ENCODE results near the gene IQCM. TPM values are rescaled to one million over a fixed set of nuclear protein-coding genes. Genes with fewer than 3 reads are reported as not detected.

The IQCM gene
- total RNA-seq, 1 donor from 2014 or later: not detected

- ATAC-seq (ENCODE audit: low read depth) (no peak), DNase-seq (no peak)
- Mint-ChIP-seq H3K9me3 (no peaks in the 10 kb centered on the region), H3K4me1 (no peaks in the 10 kb centered on the region), H3K4me3 (no peak overlapping the region), H3K27ac (no peak overlapping the region), H3K27me3 (no peaks in the 10 kb centered on the region), H3K36me3 (ENCODE audit: low read depth) (no peaks in the 10 kb centered on the region)
- no peak for TF ChIP-seq CTCF (IDR thresholded peaks at IDR 0.05)
- ChIA-PET POLR2A (no interaction called here), CTCF (no interaction called here)
- intact Hi-C loops (cut with micrococcal nuclease): no loop called here
These were observed 29.8 kb downstream of the IQCM start for GRCh38 chr4:149785696-149786431.

- ChIA-PET CTCF (no interaction called here), POLR2A (no interaction called here)
- no peak for TF ChIP-seq CTCF (IDR thresholded peaks at IDR 0.05)
- intact Hi-C loops (cut with micrococcal nuclease): no loop called here
- H3K36me3 Mint-ChIP-seq (ENCODE audit: low read depth): no peaks in the 10 kb centered on the region
- no peaks in the 10 kb centered on the region for H3K27me3 Mint-ChIP-seq
- no peak for ATAC-seq (ENCODE audit: low read depth)
- H3K9me3 Mint-ChIP-seq: no peaks in the 10 kb centered on the region
- no peaks in the 10 kb centered on the region for H3K4me1 Mint-ChIP-seq
- H3K4me3 Mint-ChIP-seq: no peak overlapping the region
- no peak for DNase-seq
- no peak overlapping the region for H3K27ac Mint-ChIP-seq
These were observed 31.6 kb downstream of the IQCM start for GRCh38 chr4:149784018-149784417.

- ChIA-PET POLR2A (no interaction called here), CTCF (no interaction called here)
- Mint-ChIP-seq H3K9me3 (no peaks in the 10 kb centered on the region), H3K27me3 (no peaks in the 10 kb centered on the region), H3K4me1 (no peaks in the 10 kb centered on the region), H3K27ac (no peak overlapping the region), H3K36me3 (ENCODE audit: low read depth) (no peaks in the 10 kb centered on the region), H3K4me3 (no peak overlapping the region)
- intact Hi-C loops (cut with micrococcal nuclease): no loop called here
- no peak for DNase-seq
- ATAC-seq (ENCODE audit: low read depth): no peak
- TF ChIP-seq CTCF (IDR thresholded peaks at IDR 0.05): no peak
These were observed 34.5 kb downstream of the IQCM start for GRCh38 chr4:149781150-149781549.

GRCh38 chr4:149768477-149768876 lies 47.2 kb downstream of the IQCM start:
- ATAC-seq (ENCODE audit: low read depth) (no peak), DNase-seq (no peak)
- Mint-ChIP-seq H3K27ac (no peak overlapping the region), H3K4me3 (no peak overlapping the region), H3K27me3 (no peaks in the 10 kb centered on the region), H3K4me1 (no peaks in the 10 kb centered on the region), H3K36me3 (ENCODE audit: low read depth) (no peaks in the 10 kb centered on the region), H3K9me3 (peaks cover 2% of the 10 kb centered on the region)
- POLR2A ChIA-PET: no interaction called here
- TF ChIP-seq CTCF (IDR thresholded peaks at IDR 0.05): no peak
- intact Hi-C loops (cut with micrococcal nuclease): no loop called here
- CTCF ChIA-PET: no interaction called here

GRCh38 chr4:149766135-149766534 lies 49.5 kb downstream of the IQCM start:
- no peak for ATAC-seq (ENCODE audit: low read depth)
- Mint-ChIP-seq H3K36me3 (ENCODE audit: low read depth) (no peaks in the 10 kb centered on the region), H3K27ac (no peak overlapping the region), H3K9me3 (peaks cover 2% of the 10 kb centered on the region), H3K4me3 (no peak overlapping the region), H3K27me3 (no peaks in the 10 kb centered on the region), H3K4me1 (no peaks in the 10 kb centered on the region)
- no peak for TF ChIP-seq CTCF (IDR thresholded peaks at IDR 0.05)
- DNase-seq: no peak
- intact Hi-C loops (cut with micrococcal nuclease): no loop called here
- ChIA-PET CTCF (no interaction called here), POLR2A (no interaction called here)
